ENCODE data around the gene BEND3. TPM values are rescaled to one million over a fixed set of nuclear protein-coding genes. Genes with fewer than 3 reads are reported as not detected.

Gene BEND3
- total RNA-seq, 1 donor from 2014 or later, result 10.5 TPM

DNA sequence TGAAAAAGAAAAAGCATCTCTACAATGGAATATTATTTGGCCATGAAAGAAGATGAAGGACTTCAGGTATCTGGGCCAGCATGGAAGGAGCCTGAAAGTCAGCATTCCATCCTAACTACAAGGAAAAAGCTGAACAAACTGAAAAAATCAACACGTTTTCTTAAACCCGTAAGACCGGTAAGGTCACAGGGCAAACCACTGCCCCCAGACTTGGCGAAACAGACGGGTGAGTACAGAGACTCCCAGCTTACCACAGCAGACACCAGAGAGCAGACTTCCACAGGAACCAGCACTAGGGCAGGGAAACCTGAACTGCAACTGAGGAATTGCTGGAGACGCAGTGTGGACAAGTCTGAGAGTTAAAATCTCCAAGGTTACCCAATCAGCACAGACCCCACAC, 31.4 kb downstream of the BEND3 start:
- peaks cover 4% of the 10 kb centered on the region for H3K4me1 Mint-ChIP-seq
- no peaks in the 10 kb centered on the region for H3K27me3 Mint-ChIP-seq (ENCODE audit: low read depth)
- H3K27ac Mint-ChIP-seq, result no peak overlapping the region
- no peaks in the 10 kb centered on the region for H3K9me3 Mint-ChIP-seq
- no peak overlapping the region for H3K4me3 Mint-ChIP-seq
- TF ChIP-seq CTCF (IDR thresholded peaks at IDR 0.05; ENCODE audit: unreplicated experiment), result no peak
- DNase-seq (ENCODE audit: low spot score in 2 of 2, unreplicated experiment in 2 of 2), result no peak
- peaks cover 35% of the 10 kb centered on the region for H3K36me3 Mint-ChIP-seq

DNA sequence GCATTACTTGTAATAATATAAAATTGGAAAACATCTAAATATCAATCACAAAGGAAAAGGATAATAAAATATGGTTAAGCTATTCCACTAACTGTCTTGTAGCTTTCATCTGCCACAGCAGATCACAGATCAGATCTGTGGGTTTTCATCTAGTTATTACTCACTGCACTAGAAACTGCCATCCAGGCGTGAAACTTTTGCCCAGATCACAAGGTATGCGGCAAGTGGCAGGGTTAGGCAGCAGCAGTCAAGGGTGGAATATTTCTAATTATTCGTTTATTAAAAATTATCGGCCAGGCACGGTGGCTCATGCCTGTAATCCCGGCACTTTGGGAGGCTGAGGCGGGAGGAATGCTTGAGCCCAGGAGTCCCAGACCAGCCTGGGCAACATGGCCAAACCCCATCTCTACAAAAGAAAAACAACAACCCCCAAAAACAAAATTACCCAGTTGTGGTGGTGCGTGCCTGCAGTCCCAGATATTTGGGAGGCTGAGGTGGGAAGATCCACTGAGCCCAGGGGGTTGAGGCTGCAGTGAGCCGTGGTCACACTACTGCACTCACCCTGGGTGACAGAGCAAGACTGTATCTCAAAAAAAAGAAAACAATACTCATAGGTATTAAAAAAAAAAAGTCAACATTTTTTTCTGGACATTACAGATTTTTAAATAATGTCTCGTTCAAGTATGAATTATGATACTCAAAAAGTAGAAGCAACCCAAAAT, 32.1 kb downstream of the BEND3 start:
- TF ChIP-seq CTCF (IDR thresholded peaks at IDR 0.05; ENCODE audit: unreplicated experiment), result no peak
- no peak for DNase-seq (ENCODE audit: low spot score in 2 of 2, unreplicated experiment in 2 of 2)
- Mint-ChIP-seq H3K36me3 (peaks cover 32% of the 10 kb centered on the region), H3K9me3 (no peaks in the 10 kb centered on the region), H3K27me3 (ENCODE audit: low read depth) (no peaks in the 10 kb centered on the region), H3K4me3 (no peak overlapping the region), H3K4me1 (peaks cover 4% of the 10 kb centered on the region), H3K27ac (no peak overlapping the region)

- no peak for DNase-seq (ENCODE audit: low spot score in 2 of 2, unreplicated experiment in 2 of 2)
- no peaks in the 10 kb centered on the region for H3K9me3 Mint-ChIP-seq
- H3K27me3 Mint-ChIP-seq (ENCODE audit: low read depth), result no peaks in the 10 kb centered on the region
- peaks cover 4% of the 10 kb centered on the region for H3K4me1 Mint-ChIP-seq
- H3K36me3 Mint-ChIP-seq, result peaks cover 26% of the 10 kb centered on the region
- no peak overlapping the region for H3K4me3 Mint-ChIP-seq
- no peak for TF ChIP-seq CTCF (IDR thresholded peaks at IDR 0.05; ENCODE audit: unreplicated experiment)
- H3K27ac Mint-ChIP-seq, result peak overlapping the region; percentile 21
These were observed 33.3 kb downstream of the BEND3 start for GRCh38 chr6:107082045-107082444.

GRCh38 chr6:107080036-107080435, 35.3 kb downstream of the BEND3 start:
- peak; percentile 48 for TF ChIP-seq CTCF (IDR thresholded peaks at IDR 0.05; ENCODE audit: unreplicated experiment)
- no peak for DNase-seq (ENCODE audit: low spot score in 2 of 2, unreplicated experiment in 2 of 2)
- Mint-ChIP-seq H3K27ac (no peak overlapping the region), H3K4me1 (peaks cover 15% of the 10 kb centered on the region), H3K4me3 (no peak overlapping the region), H3K27me3 (ENCODE audit: low read depth) (no peaks in the 10 kb centered on the region), H3K9me3 (no peaks in the 10 kb centered on the region), H3K36me3 (peaks cover 19% of the 10 kb centered on the region)

DNA sequence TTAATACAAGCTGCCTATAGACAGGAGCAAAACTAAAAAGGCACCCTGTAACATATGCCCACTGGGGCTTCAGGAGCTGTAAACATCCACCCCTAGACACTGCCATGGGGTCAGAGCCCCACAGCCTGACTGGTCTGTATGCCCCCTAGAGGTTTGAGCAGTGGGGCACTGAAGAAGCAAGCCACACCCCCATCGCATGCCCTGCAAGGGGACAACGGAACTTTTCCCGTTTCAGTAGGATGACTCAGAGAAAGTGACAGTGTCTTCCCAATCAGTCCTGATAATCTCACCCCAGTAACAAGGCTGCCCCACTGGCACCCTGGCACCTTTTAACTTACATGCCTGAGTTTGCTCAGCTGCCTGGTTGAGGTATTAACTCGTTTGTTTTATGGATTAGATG, 35.9 kb downstream of the BEND3 start:
- no peak for TF ChIP-seq CTCF (IDR thresholded peaks at IDR 0.05; ENCODE audit: unreplicated experiment)
- Mint-ChIP-seq H3K9me3 (no peaks in the 10 kb centered on the region), H3K27me3 (ENCODE audit: low read depth) (no peaks in the 10 kb centered on the region), H3K36me3 (peaks cover 13% of the 10 kb centered on the region), H3K4me3 (no peak overlapping the region), H3K27ac (no peak overlapping the region), H3K4me1 (peaks cover 15% of the 10 kb centered on the region)
- DNase-seq (ENCODE audit: low spot score in 2 of 2, unreplicated experiment in 2 of 2), result no peak
